GM12878 (cell line): ENCODE data around the gene MLXIP.

ENCODE experiments used
- CBFB ChIP-seq: IDR thresholded peaks from 2 replicates; pipeline ENCODE4 v1.6.1; 2016; ENCODE audit warnings: antibody characterized with exemption, low read depth
- CBX5 ChIP-seq: sonication (generic); IDR thresholded peaks from 2 replicates; pipeline ENCODE4 v1.6.1; 2016; ENCODE audit warnings: low read depth, moderate library complexity, mild to moderate bottlenecking, inconsistent platforms
- EP300 ChIP-seq, 2 experiments: fragments of 150-350 bp in 1 of 2; IDR thresholded peaks; 2 replicates each; pipeline ENCODE4 v1.6.1; 2011 to 2012; ENCODE audit warnings: low read depth in 2 of 2, low read length in 2 of 2, borderline replicate concordance in 1 of 2, improper control_type of control experiment in 1 of 2, inconsistent platforms in 1 of 2; ENCODE audit not compliant: control insufficient read depth in 1 of 2
- MAX ChIP-seq: IDR thresholded peaks from 2 replicates; pipeline ENCODE4 v1.6.1; 2012; ENCODE audit warnings: low read depth, low read length, improper control_type of control experiment
- REST ChIP-seq: IDR thresholded peaks from 2 replicates; pipeline ENCODE4 v1.6.1; 2012; ENCODE audit warnings: mild to moderate bottlenecking, low read depth, low read length
- SIN3A ChIP-seq: IDR thresholded peaks from 2 replicates; pipeline ENCODE4 v1.6.1; 2012; ENCODE audit warnings: low read depth, low read length, improper control_type of control experiment
- SKIL ChIP-seq: fragments of 450-650 bp; IDR thresholded peaks from 2 replicates; pipeline ENCODE4 v1.6.1; 2017; ENCODE audit warnings: mild to moderate bottlenecking, low read depth, inconsistent platforms; ENCODE audit not compliant: poor library complexity, severe bottlenecking
- TCF7 ChIP-seq: IDR thresholded peaks from 2 replicates; pipeline ENCODE4 v1.6.1; 2014; ENCODE audit warnings: antibody characterized with exemption, borderline replicate concordance
- ZNF274 ChIP-seq: IDR thresholded peaks from one replicate; pipeline ENCODE4 v1.8.0; 2011; ENCODE audit not compliant: insufficient read length, insufficient read depth

- no peak for TF ChIP-seq REST
- TF ChIP-seq ZNF274: no peak
- no peak for TF ChIP-seq MAX
- no peak for TF ChIP-seq CBFB
- no peak for TF ChIP-seq TCF7
- TF ChIP-seq SIN3A: no peak
- no peak for TF ChIP-seq EP300 (IDR thresholded peaks at IDR 0.05; ENCODE audit: borderline replicate concordance in 1 of 2, control insufficient read depth in 1 of 2, low read depth in 2 of 2, low read length in 2 of 2)
- TF ChIP-seq SKIL: no peak
- no peak for TF ChIP-seq CBX5
Observed at GRCh38 chr12:122104844-122105243, 26.3 kb downstream of the MLXIP start.
